Activated gamma-delta T cell treated with Interleukin-2 at 50 U/mL for 16 hours (primary cell): ENCODE measurements around the gene KCNQ5.
"Not testable (repeated sequence)": the region's sequence is repeated elsewhere in the genome, so short reads cannot be mapped to it uniquely, and the experiment has no call there.

Experiments used
- DNase-seq: peaks from one replicate; pipeline ENCODE4 v3.0.0-alpha.2; 2020

The KCNQ5 gene

GRCh38 chr6:72855471-72855870 is 233.6 kb downstream of the KCNQ5 start:
- DNase-seq = no peak

GRCh38 chr6:72856801-72857200 is 234.9 kb downstream of the KCNQ5 start:
- DNase-seq = no peak

- DNase-seq = no peak
These were observed 236.1 kb downstream of the KCNQ5 start for GRCh38 chr6:72857791-72858585.

DNA sequence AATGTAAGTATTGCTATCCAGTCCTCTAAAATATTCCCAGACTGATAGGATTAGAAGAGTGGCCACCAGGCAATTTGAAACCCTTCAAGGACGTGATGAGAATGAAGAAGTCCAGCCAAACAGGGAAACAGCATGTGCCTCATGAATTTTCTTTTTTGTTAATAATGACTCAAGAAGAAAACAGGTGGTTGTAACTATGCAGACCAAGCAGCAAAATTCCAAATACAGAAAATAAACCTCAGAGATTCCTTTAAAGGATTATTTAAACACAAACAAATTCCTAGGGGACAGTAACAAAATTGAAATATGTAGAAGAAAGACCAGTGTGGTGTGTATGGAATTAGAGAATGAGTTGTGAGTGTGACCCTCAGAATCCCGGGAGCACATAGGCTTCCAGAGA is 239.2 kb downstream of the KCNQ5 start:
- DNase-seq = no peak

DNA sequence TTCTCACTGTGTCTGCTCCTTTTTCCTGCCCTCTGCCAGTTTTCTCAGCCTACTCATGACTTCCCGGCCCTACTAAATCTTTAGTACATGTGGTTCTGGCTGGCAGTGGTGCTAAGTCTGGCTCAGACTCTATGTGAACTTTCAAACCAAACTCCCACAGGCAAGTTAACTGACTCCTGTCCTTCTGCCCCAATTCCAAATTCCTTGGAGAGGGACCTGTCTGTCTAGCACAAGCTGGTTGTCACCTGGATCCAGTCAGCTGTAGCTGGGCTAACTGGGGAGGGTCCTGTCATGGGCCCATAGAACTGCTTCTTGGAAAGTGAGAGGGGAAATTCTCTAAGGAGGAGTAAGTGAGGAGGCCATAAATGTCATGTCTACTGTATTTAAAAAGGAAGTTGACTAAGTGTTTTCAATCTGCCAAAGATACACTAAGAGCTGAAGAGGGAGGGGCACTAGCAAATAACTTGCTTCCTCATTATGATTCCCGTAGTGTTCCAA is 240.1 kb downstream of the KCNQ5 start:
- DNase-seq = no peak

DNA sequence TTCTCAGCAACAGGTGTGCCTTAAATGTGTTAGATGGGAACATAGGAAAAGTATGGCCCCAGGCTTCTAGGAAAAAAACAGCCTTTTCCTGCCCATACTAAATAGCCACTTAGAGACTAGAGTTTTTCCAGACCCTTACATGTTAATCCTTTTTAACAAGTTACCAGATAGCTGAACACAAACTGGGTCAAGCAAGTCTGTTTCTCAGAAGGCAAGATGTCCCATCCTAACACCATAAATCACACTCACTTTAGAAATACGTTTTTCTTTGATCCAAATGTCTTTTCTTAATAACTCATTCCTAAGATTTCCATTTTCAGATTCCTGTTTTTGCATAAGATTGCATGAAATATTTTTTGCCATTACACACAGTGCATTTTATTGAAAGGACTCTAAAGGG is 241.3 kb downstream of the KCNQ5 start:
- DNase-seq = no peak

DNA sequence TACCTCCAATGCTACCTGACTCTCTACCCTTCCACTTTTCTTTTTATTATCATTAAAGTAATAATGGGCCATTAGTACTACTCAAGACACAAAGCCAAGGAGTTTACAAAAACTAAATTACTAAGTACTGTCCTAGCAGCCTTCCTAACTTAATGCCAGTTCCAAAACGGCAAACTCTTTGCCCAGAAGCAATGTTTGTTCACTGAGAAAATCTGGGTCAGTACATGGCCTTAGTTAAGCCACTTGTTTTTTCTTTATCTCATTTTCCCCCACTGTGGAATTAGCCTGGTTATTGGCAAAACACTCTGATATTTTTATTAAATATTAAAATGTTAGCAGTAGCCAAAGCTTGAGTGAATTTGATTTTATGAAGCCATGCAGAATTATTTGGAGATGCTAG is 242.4 kb downstream of the KCNQ5 start:
- DNase-seq = no peak

GRCh38 chr6:72864799-72865198 is 242.9 kb downstream of the KCNQ5 start:
- DNase-seq = no peak

DNA sequence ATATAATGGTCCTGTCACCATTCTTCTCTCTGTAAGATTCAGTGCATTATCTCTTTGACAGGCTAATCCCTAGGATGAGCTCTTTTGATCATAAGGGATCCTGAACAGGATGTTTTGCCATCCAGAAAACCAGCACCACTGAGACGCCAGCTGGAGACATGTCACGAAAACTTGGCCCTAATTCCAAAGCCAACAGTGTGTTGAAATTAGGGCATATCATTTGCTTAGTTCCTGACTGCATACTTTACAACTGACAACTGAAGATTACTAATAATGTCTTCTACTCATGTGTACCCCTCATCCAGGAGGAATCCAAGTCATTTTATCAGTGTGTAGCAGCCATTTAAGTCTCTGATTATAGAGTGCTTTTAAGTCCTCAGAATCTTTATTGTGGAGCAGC is 243.6 kb downstream of the KCNQ5 start:
- DNase-seq = no peak

DNA sequence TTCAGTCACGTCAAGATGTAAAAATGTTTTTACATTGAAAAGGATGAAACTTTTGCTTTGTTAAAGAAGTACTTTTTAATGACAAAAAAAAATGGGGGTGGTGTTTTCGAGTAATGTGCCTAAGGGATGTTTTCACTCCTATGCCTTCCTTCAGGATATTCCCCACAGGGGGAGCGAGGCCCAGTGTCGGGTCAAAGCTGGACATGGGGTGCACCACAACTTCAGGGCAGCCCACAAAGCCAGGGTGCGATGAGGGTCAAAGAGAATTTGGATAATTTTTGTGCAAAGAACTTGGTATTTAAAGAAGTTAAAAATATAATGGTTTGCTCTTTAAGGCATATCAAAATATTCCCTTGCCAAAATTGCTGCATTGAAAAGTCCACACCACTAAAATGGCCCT is 247.8 kb downstream of the KCNQ5 start:
- DNase-seq = no peak

- DNase-seq = no peak
These were observed 251.6 kb downstream of the KCNQ5 start for GRCh38 chr6:72873433-72873832.

DNA sequence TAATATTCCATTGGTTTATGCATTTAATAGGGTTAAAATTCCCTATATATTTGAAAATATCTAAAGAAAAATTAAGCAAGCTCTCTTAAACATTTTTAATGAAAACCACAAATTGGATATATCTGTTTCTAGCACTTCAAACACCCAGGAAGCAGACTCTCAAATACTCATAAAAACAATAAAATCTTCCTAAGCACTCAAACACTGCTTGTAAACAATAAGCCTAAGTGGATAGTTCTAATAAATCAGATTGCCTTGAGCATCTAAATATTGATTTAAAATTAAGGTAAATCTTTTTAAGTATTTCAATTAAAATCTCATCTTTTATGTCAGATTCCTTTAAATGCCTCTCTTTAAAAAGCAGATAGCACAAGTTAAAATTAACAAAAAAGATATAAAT is 254.4 kb downstream of the KCNQ5 start:
- no peak for DNase-seq

GRCh38 chr6:72886170-72886569 is 264.3 kb downstream of the KCNQ5 start:
- no peak for DNase-seq

DNA sequence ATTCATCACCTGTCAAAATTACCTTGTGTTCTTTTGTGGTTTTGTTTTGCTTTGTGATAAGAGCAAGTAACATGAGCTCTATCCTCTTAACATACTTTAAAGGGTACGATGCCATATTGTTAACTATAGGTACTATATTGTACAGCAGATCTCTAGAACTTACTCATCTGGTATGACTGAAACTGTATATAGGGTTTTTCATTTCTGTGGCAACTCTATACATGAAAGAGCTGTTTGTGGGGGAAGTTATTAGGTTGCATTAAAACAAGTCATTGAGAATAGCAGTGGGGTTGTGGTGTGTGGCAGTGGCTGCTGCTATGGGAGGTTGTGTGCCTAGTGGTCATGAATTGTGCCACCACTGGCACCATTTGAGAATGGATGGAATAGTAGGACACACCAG is 268.4 kb downstream of the KCNQ5 start:
- DNase-seq = no peak

GRCh38 chr6:72890671-72891070 is 268.8 kb downstream of the KCNQ5 start:
- DNase-seq = no peak

GRCh38 chr6:72892901-72893300 is 271.0 kb downstream of the KCNQ5 start:
- DNase-seq = no peak

DNA sequence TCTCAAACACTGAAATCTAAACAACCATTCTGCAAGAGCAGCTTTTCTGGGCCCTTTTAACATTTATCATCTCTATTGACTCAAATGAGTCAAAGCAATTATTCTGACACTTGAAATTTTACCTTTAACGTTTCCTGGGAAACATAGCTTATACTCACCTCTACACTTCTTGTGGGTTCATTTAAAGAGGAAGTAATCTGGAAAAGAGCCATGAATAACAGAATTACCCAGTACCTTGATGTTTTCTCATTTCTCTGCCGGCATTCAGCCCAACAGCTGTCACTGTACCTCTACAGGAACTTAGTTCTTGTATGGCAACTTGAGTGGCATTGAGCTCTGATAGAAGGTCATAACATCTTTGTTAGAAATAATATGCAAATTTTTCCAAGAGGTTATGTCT is 272.2 kb downstream of the KCNQ5 start:
- DNase-seq = no peak

GRCh38 chr6:72898313-72898712 is 276.4 kb downstream of the KCNQ5 start:
- not testable (repeated sequence) for DNase-seq

GRCh38 chr6:72905705-72906478 is 284.0 kb downstream of the KCNQ5 start:
- DNase-seq = no peak

- DNase-seq = no peak
These were observed 289.7 kb downstream of the KCNQ5 start for GRCh38 chr6:72911463-72912155.

GRCh38 chr6:72913797-72914196 is 291.9 kb downstream of the KCNQ5 start:
- no peak for DNase-seq

DNA sequence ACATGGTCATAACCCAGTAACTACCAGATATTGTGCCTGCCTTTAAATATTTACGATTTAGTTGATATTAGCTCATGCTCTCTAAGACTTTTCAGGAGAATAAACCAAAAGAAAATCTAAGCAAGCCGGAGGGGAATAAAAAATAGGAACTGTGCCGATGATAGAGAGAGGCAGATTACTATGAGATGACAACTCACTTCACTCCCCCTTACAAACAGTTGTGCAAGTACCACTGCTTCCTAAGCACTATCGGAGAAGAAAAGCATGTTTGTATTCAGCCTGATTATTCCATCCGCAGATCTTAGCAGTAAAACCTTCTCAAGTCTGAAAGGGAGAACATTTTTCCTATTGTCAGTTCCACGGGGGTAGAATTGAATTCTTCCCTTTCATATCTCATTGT is 294.4 kb downstream of the KCNQ5 start:
- DNase-seq = no peak

DNA sequence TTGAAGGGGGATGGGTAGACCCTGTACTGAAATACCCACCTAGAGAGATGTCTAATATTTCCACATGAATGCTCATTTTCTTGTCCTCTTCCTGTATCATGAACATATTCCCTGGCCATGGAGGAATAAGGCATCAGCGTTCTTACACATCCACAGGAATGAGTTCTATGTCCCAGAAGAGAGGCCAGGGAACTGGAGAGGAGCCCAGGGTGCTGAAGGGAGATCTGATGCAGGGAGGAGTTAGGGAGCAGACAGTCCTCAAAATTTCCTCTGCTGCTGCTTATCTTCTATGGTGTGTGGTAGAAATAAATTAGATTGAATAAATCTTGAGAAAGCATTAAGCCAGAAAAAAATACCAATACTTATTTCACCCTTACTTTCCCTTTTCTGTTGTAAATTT is 295.0 kb downstream of the KCNQ5 start:
- no peak for DNase-seq

GRCh38 chr6:72922401-72922800 is 300.5 kb downstream of the KCNQ5 start:
- no peak for DNase-seq
